Hepatocyte (in vitro differentiated cells): ENCODE results near the gene HMOX1.

Source experiments
- CTCF ChIP-seq: fragments of 200-600 bp; sonication (generic); IDR thresholded peaks from 2 replicates; pipeline ENCODE4 v1.5.1; 2016; ENCODE audit warnings: antibody characterized with exemption, mild to moderate bottlenecking; ENCODE audit not compliant: poor library complexity
- EZH2 ChIP-seq: fragments of 200-600 bp; sonication (generic); IDR thresholded peaks from 2 replicates; pipeline ENCODE4 v1.6.1; 2016; ENCODE audit warnings: antibody characterized with exemption, mild to moderate bottlenecking, borderline replicate concordance
- EZH2phosphoT487 ChIP-seq: fragments of 200-600 bp; sonication (generic); IDR thresholded peaks from one replicate; pipeline ENCODE4 v1.6.1; 2018; ENCODE audit warnings: antibody characterized with exemption, mild to moderate bottlenecking, low read depth, moderate library complexity; ENCODE audit not compliant: unreplicated experiment, severe bottlenecking

GRCh38 chr22:35375526-35375925 lies 5.4 kb upstream of the HMOX1 start:
- TF ChIP-seq CTCF (no peak), EZH2 (no peak), EZH2phosphoT487 (no peak)
